ENCODE measurements around the gene C3orf20. TPM values are rescaled to one million over a fixed set of nuclear protein-coding genes. Genes with fewer than 3 reads are reported as not detected.

The C3orf20 gene
- total RNA-seq, 1 experiment from 2014 or later = not detected

GRCh38 chr3:14792691-14793121 lies 117.8 kb downstream of the C3orf20 start:
- no peaks in the 10 kb centered on the region for H3K4me1 ChIP-seq (ENCODE audit: insufficient read depth, low read length)
- TF ChIP-seq EZH2phosphoT487 (IDR thresholded peaks at IDR 0.05; ENCODE audit: borderline replicate concordance, low read length) = no peak
- TF ChIP-seq CTCF (conservative IDR thresholded peaks at IDR 0.05; ENCODE audit: low read depth, low read length) = no peak
- no peak for TF ChIP-seq EZH2 (IDR thresholded peaks at IDR 0.05; ENCODE audit: low read length, unreplicated experiment)
- no peak for DNase-seq
- peaks cover 44% of the 10 kb centered on the region for H3K27me3 ChIP-seq (ENCODE audit: low read length)
- no peak overlapping the region for H3K9ac ChIP-seq (ENCODE audit: low read length)
- ChIA-PET POLR2A (ENCODE audit: unreplicated experiment) (no interaction called here), CTCF (interaction anchor here (0.7 kb wide), 1 partner anchor 128 kb away, joined by 3 read pairs; no protein-coding TSS in a partner anchor)
- no peaks in the 10 kb centered on the region for H3K9me3 ChIP-seq (ENCODE audit: low read length)
- no peak overlapping the region for H3K4me2 ChIP-seq (ENCODE audit: low read length)
- H4K20me1 ChIP-seq (ENCODE audit: low read length) = no peaks in the 10 kb centered on the region
- no peak overlapping the region for H3K27ac ChIP-seq (ENCODE audit: low read length)
- no peak for ATAC-seq
- no TSS peak for BruUV-seq (replicated peaks)
- no peaks in the 10 kb centered on the region for H3K36me3 ChIP-seq (ENCODE audit: low read depth, low read length)
- H3K9me2 ChIP-seq (replicated peaks; ENCODE audit: low read length) = no peaks in the 10 kb centered on the region
- no peaks in the 10 kb centered on the region for H3K79me2 ChIP-seq (ENCODE audit: low read length)
- H3K4me3 ChIP-seq (ENCODE audit: low read length) = no peak overlapping the region
- intact Hi-C loops (cut with micrococcal nuclease) = no loop called here
- no peak overlapping the region for H2AFZ ChIP-seq (ENCODE audit: low read length)
- H3F3A ChIP-seq (ENCODE audit: low read length, unreplicated experiment) = no peaks in the 10 kb centered on the region

- Histone ChIP-seq H3K9me2 (replicated peaks; ENCODE audit: low read length) (no peaks in the 10 kb centered on the region), H3K79me2 (ENCODE audit: low read length) (no peaks in the 10 kb centered on the region), H3K36me3 (ENCODE audit: low read depth, low read length) (no peaks in the 10 kb centered on the region), H3K4me2 (ENCODE audit: low read length) (no peak overlapping the region), H4K20me1 (ENCODE audit: low read length) (no peaks in the 10 kb centered on the region), H3K4me1 (ENCODE audit: insufficient read depth, low read length) (no peaks in the 10 kb centered on the region), H3K27me3 (ENCODE audit: low read length) (peaks cover 44% of the 10 kb centered on the region), H3K27ac (ENCODE audit: low read length) (no peak overlapping the region), H3K4me3 (ENCODE audit: low read length) (no peak overlapping the region), H3K9ac (ENCODE audit: low read length) (no peak overlapping the region), H3K9me3 (ENCODE audit: low read length) (no peaks in the 10 kb centered on the region), H3F3A (ENCODE audit: low read length, unreplicated experiment) (no peaks in the 10 kb centered on the region), H2AFZ (ENCODE audit: low read length) (no peak overlapping the region)
- POLR2A ChIA-PET (ENCODE audit: unreplicated experiment) = no interaction called here
- intact Hi-C loops (cut with micrococcal nuclease) = no loop called here
- CTCF ChIA-PET = interaction anchor here (0.7 kb wide), 1 partner anchor 128 kb away, joined by 3 read pairs; no protein-coding TSS in a partner anchor
- no peak for ATAC-seq
- TF ChIP-seq EZH2 (IDR thresholded peaks at IDR 0.05; ENCODE audit: low read length, unreplicated experiment) (no peak), EZH2phosphoT487 (IDR thresholded peaks at IDR 0.05; ENCODE audit: borderline replicate concordance, low read length) (no peak), CTCF (conservative IDR thresholded peaks at IDR 0.05; ENCODE audit: low read depth, low read length) (no peak)
- DNase-seq = no peak
- BruUV-seq (replicated peaks) = no TSS peak
Measured at GRCh38 chr3:14793126-14793857, 118.4 kb downstream of the C3orf20 start.

- POLR2A ChIA-PET (ENCODE audit: unreplicated experiment) = no interaction called here
- H3K27me3 ChIP-seq (ENCODE audit: low read length) = peaks cover 44% of the 10 kb centered on the region
- no peak overlapping the region for H2AFZ ChIP-seq (ENCODE audit: low read length)
- ATAC-seq = no peak
- TF ChIP-seq CTCF (conservative IDR thresholded peaks at IDR 0.05; ENCODE audit: low read depth, low read length) (no peak), EZH2 (IDR thresholded peaks at IDR 0.05; ENCODE audit: low read length, unreplicated experiment) (no peak), EZH2phosphoT487 (IDR thresholded peaks at IDR 0.05; ENCODE audit: borderline replicate concordance, low read length) (no peak)
- H3K36me3 ChIP-seq (ENCODE audit: low read depth, low read length) = no peaks in the 10 kb centered on the region
- no peaks in the 10 kb centered on the region for H3K9me3 ChIP-seq (ENCODE audit: low read length)
- no peak for DNase-seq
- no peaks in the 10 kb centered on the region for H3F3A ChIP-seq (ENCODE audit: low read length, unreplicated experiment)
- no peaks in the 10 kb centered on the region for H3K9me2 ChIP-seq (replicated peaks; ENCODE audit: low read length)
- H3K27ac ChIP-seq (ENCODE audit: low read length) = no peak overlapping the region
- H3K79me2 ChIP-seq (ENCODE audit: low read length) = no peaks in the 10 kb centered on the region
- CTCF ChIA-PET = no interaction called here
- H3K4me1 ChIP-seq (ENCODE audit: insufficient read depth, low read length) = peaks cover under 1% of the 10 kb centered on the region; the same call in 1 of the 2 replicates
- intact Hi-C loops (cut with micrococcal nuclease) = no loop called here
- BruUV-seq (replicated peaks) = no TSS peak
- H3K4me2 ChIP-seq (ENCODE audit: low read length) = no peak overlapping the region
- H3K4me3 ChIP-seq (ENCODE audit: low read length) = no peak overlapping the region
- H4K20me1 ChIP-seq (ENCODE audit: low read length) = no peaks in the 10 kb centered on the region
- H3K9ac ChIP-seq (ENCODE audit: low read length) = no peak overlapping the region
Measured at GRCh38 chr3:14793858-14794234, 118.9 kb downstream of the C3orf20 start.

All from PC-3 (cell line).